GM19467 (cell line): ENCODE data around the gene PIAS4.

Source experiments
- ATAC-seq: cut with Tn5 transposase; IDR thresholded peaks from one replicate; pipeline ENCODE4 v1.9.1; 2021; ENCODE audit warnings: mild to moderate bottlenecking, moderate library complexity; ENCODE audit not compliant: unreplicated experiment

PIAS4 gene

DNA sequence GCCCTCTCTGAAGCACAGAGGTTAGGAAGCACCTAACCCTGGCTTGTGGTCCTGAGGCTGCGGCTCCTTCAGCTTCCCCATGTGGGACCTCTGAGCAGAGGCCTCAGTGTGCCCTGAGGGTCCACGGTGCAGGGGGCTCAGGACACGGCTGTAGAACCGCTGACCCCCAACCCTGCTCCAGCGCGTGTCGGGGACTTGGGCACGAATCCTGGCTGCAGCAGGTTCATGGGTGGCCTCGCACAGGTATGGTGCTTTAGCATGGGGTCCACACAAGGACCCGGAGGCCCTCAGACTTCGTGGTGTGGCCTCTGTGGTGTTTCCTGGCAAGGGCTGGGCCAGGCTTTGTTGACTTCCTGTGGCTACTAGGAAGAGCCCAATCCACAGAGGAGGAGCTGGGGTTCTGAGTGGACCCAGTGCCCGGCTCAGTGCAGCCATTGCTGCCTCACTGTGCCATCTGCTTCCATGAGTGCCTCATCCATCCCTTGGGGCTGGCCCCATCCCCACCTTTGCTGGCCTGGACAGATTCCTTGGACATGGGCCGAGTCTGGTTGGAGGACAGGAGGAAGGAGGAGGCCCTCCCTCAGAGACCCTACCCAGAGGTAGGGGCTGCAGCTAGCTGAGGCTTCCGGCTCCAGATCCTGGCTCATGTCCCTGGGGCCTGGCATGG, 34.7 kb downstream of the PIAS4 start:
- ATAC-seq = no peak

GRCh38 chr19:4042731-4043082, 35.2 kb downstream of the PIAS4 start:
- ATAC-seq = no peak

- ATAC-seq = no peak
These were observed 35.9 kb downstream of the PIAS4 start for GRCh38 chr19:4043401-4043800.

DNA sequence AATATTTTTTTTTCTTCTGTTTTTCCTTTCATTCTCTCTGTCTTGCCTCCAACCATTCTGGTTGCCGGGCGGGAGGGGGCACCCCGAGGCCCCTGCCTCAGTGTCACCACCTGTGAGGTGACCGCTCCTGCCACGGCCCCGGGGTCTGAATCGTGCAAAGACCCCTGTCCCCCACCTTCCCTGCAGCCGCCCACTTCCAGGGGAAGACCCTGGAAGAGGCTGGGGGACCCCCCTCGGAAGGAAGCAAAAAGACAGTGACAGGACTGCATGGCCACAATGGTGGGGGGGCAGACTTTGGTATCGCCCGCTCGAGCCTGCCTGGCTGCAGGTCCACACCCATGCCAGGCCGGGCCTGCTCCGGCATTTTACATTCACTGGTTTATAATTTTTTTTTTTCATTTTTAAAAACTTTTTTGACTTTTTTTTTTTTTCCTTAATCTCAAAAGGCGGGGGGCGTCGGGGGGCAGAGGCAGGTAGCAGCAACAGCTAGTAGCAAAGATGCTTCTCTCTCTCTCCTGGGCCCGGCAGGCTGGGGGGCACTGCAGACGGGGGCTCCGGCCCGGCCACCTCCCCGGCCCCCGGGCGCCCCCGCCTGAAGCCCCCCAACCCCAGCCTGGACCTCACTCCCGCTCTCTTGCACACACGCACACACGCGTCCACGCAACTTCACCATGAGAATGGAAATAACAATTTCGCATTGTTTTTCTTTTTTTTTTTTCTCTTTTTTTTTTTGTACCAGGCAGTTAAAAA, 36.6 kb downstream of the PIAS4 start:
- no peak for ATAC-seq

GRCh38 chr19:4044990-4045465, 37.5 kb downstream of the PIAS4 start:
- no peak for ATAC-seq

GRCh38 chr19:4045597-4046361, 38.2 kb downstream of the PIAS4 start:
- ATAC-seq = no peak

DNA sequence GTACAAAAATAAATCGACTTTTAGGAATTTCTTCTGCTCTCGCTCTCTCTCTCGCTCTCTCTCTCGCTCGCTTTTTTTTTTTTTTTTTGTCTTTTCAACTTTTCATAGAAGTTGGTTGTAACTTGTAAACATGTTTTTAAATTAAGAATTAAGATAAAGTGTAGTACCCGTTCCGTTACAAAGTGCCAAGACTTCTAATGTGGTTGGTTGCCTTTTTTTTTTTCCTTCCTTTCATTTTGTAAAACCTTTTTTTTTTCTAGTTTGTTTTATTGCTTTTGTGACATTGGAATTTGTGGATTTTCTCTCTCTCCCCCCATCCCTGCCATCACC, 38.8 kb downstream of the PIAS4 start:
- ATAC-seq = no peak

DNA sequence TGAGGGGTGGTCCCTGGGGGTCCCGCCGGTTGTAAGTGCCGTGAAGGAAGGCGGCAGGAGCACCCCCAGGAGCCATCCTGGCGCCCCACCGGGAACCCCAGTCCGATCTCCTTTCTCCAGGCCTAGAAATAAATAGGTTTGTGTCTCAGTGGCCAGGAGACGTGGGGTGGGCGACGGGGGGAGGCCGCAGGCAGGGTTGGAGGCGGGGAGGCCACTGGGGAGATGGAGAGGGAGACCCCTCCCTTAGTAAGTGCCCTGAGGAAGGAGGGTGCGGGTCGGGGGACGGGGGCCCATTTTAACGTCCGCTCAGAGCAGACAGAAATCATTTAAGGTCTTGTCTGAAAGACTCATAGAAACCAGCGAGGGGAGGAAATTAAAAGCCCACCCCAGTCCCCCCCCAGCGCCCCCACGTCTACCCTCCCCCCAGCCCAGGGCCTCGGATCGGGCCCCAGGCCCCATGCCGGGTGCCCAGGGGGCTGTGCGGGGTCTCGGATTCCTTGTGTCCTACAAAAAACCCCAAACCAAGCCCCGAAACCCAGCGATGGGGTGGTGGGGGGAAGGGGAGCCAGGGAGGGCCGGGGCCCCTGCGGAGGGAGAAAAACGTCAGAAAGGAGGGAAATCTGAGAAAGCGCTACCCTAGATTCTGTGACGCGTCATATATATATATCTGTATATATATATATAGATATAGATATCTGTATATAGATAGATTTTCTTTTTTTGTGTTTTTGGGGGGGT, 39.6 kb downstream of the PIAS4 start:
- ATAC-seq = no peak

DNA sequence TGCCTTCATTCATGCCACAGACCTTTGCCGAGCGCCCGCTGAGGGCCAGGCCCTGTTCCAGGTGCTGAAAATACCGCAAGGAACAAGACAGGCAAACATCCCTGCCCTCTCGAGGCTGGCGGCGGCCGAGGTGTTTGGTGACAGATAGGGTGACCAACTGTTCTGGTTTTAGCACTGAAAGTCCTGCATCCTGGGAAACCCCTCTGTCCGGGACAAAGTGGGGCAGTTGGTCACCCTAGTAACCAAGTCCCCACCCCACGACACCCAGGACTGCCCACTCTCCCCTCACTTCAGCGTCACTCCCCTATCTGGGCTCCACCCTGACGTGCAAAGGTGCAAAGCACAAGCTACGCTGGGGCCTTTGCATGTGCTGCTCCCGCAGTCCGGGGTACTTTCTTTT, 41.9 kb downstream of the PIAS4 start:
- no peak for ATAC-seq

GRCh38 chr19:4051175-4052101, 43.9 kb downstream of the PIAS4 start:
- no peak for ATAC-seq

GRCh38 chr19:4052114-4052992, 44.8 kb downstream of the PIAS4 start:
- ATAC-seq = no peak

- no peak for ATAC-seq
These were observed 45.5 kb downstream of the PIAS4 start for GRCh38 chr19:4052993-4053422.

GRCh38 chr19:4053423-4054324, 46.1 kb downstream of the PIAS4 start:
- ATAC-seq = no peak

- ATAC-seq = no peak
These were observed 47.1 kb downstream of the PIAS4 start for GRCh38 chr19:4054441-4055208.

DNA sequence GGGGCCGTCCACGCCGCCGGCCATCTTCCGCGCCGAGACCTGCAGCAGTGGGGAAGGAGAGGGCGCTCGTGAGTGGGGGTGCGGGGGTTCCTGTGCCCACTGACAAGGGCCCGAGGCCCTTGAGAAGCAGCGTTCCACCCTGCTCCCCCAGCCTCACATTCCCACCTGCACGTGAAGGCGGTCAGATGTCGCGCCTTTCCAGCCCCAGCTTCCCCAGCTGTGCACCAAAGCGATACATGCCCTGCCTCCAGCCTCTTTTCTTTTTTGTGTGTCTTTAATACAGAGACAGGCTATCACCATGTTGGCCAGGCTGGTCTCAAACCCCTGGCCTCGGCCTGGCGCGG, 47.6 kb downstream of the PIAS4 start:
- ATAC-seq = no peak

DNA sequence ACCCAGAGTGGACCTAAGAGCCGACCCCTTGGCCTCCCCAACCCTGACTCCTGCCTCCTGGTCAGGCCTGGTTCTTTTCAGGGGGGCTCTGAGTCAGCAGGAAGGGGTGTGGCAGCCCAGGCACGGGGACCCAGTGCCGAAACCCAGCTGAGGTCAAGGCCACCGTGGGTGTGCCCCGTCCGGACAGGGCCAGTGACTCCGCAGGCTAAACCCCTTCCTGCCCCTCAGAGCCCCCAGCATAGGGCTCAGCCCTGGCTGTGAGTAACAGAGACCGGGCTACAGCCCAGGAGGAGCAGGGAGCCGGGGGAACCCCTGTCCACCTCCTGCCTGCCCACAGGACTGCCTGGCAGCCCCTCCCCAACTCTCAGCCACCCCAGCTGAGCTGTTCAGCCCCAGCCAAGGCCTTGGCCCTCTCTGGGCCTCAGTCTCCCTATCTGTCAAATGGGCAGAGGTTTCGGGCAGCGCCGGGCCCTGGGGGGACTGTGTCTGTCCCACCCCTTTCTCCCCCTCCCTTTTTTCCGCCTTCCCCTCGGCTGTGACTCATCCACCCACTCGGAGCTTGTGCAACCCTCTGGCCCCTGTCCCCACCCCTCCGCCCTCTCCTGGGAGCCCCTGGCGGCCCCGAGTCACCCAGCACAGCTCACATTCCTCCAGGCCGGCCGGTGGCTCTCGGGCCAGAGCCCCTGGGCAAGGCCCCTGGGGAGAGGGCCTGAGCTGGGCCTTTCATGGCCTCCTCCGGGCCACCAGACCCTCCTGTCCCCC, 50.6 kb downstream of the PIAS4 start:
- ATAC-seq = no peak
